Measurements from ENCODE around the gene CLSTN1. TPM values are rescaled to one million over a fixed set of nuclear protein-coding genes. Genes with fewer than 3 reads are reported as not detected.

The CLSTN1 gene
- total RNA-seq, 1 experiment from 2014 or later: 143 TPM

GRCh38 chr1:9867408-9868243, 43.9 kb upstream of the CLSTN1 start:
- H3K9me3 ChIP-seq (ENCODE audit: control insufficient read depth, insufficient read depth, low read depth, low read length): no peaks in the 10 kb centered on the region
- no peaks in the 10 kb centered on the region for H3K36me3 ChIP-seq (ENCODE audit: control insufficient read depth, insufficient read depth, low read length)
- in situ Hi-C loops (cut with HindIII; ENCODE audit: low pct_unique_long_range_greater_than_20kb, low sequenced_read_pairs) (no loop called here), intact Hi-C loops (cut with micrococcal nuclease; ENCODE audit: unreplicated experiment) (loop anchor here (1.0 to 5.0 kb wide), 2 partner anchors 83 to 240 kb away; no protein-coding TSS in a partner anchor)
- POLR2A ChIA-PET: interaction anchor here (0.6 kb wide), 1 partner anchor 140 kb away, joined by 3 read pairs; no protein-coding TSS in a partner anchor
- no peak for DNase-seq (ENCODE audit: low read depth, low spot score)
- TF ChIP-seq REST (IDR thresholded peaks at IDR 0.05; ENCODE audit: insufficient read depth in 1 of 2, low read depth in 2 of 2, low read length in 1 of 2) (no peak), CTCF (IDR thresholded peaks at IDR 0.05) (peak; percentile 97)
- BruUV-seq (replicated peaks): no TSS peak
- ATAC-seq: peak; percentile 94
- CTCF ChIA-PET: interaction anchor here (0.5 to 2.0 kb wide), 3 partner anchors 83 to 116 kb away, joined by 4 to 17 read pairs (median 7); no protein-coding TSS in a partner anchor
- no peaks in the 10 kb centered on the region for H3K4me1 ChIP-seq (ENCODE audit: control insufficient read depth, insufficient read depth, low read length)
- no peak overlapping the region for H3K27ac ChIP-seq (ENCODE audit: low read length)
- H3K4me3 ChIP-seq (ENCODE audit: low read depth in 2 of 2, low read length in 2 of 2): no peak overlapping the region
- no peaks in the 10 kb centered on the region for H3K27me3 ChIP-seq (ENCODE audit: control insufficient read depth, insufficient read depth, low read length)

- POLR2A ChIA-PET: no interaction called here
- BruUV-seq (replicated peaks): no TSS peak
- in situ Hi-C loops (cut with HindIII; ENCODE audit: low pct_unique_long_range_greater_than_20kb, low sequenced_read_pairs) (no loop called here), intact Hi-C loops (cut with micrococcal nuclease; ENCODE audit: unreplicated experiment) (loop anchor here (1.0 to 5.0 kb wide), 2 partner anchors 83 to 240 kb away; no protein-coding TSS in a partner anchor)
- no peak for DNase-seq (ENCODE audit: low read depth, low spot score)
- Histone ChIP-seq H3K9me3 (ENCODE audit: control insufficient read depth, insufficient read depth, low read depth, low read length) (no peaks in the 10 kb centered on the region), H3K4me1 (ENCODE audit: control insufficient read depth, insufficient read depth, low read length) (no peaks in the 10 kb centered on the region), H3K27ac (ENCODE audit: low read length) (no peak overlapping the region), H3K4me3 (ENCODE audit: low read depth in 2 of 2, low read length in 2 of 2) (no peak overlapping the region), H3K27me3 (ENCODE audit: control insufficient read depth, insufficient read depth, low read length) (no peaks in the 10 kb centered on the region), H3K36me3 (ENCODE audit: control insufficient read depth, insufficient read depth, low read length) (no peaks in the 10 kb centered on the region)
- TF ChIP-seq REST (IDR thresholded peaks at IDR 0.05; ENCODE audit: insufficient read depth in 1 of 2, low read depth in 2 of 2, low read length in 1 of 2) (no peak), POLR2AphosphoS5 (IDR thresholded peaks at IDR 0.05; ENCODE audit: low read depth, low read length) (no peak), TCF7L2 (IDR thresholded peaks at IDR 0.05; ENCODE audit: low read depth, low read length) (no peak), CTCF (IDR thresholded peaks at IDR 0.05) (no peak), SIN3A (IDR thresholded peaks at IDR 0.05; ENCODE audit: borderline replicate concordance, insufficient read depth, low read depth, low read length) (no peak)
- CTCF ChIA-PET: no interaction called here
- 0 out of 2 replicates have a peak, but pooled peaks have one; percentile 37 for ATAC-seq
Measured at GRCh38 chr1:9866836-9867235, 43.1 kb upstream of the CLSTN1 start.
